HCT116 (cell line): ENCODE results near the gene GDE1. TPM values are rescaled to one million over a fixed set of nuclear protein-coding genes. Genes with fewer than 3 reads are reported as not detected.

Experiments
- ATAC-seq: fragments of 200-7000 bp; cut with Tn5 transposase; 2 replicates; pipeline ENCODE4 v1.9.1; 2020; ENCODE audit warnings: mild to moderate bottlenecking, moderate library complexity
- BruUV-seq: library from RNA; stranded (reverse); fragments of 400-500 nt; replicated peaks from 2 replicates; lab custom pipeline; 2021; lab: Mats Ljungman, UMichigan
- CTCF ChIA-PET: fragments of 300-600 bp; sonication (Branson Sonifier 250); formaldehyde crosslinking; loops from one replicate; lab custom pipeline; 2021; ENCODE audit warnings: antibody characterized with exemption; lab: Charles Lee
- POLR2A ChIA-PET: fragments of 300-600, 350-600 bp; sonication (Branson Sonifier 250); formaldehyde crosslinking; loops from one replicate; lab custom pipeline; 2021; ENCODE audit warnings: antibody characterized with exemption; lab: Charles Lee
- RAD21 ChIA-PET, 2 experiments: fragments of 300-600 bp; sonication (Branson Sonifier 250); formaldehyde crosslinking; loops; one replicate each; lab custom pipeline; 2023; ENCODE audit warnings: low total read pairs in 2 of 2; ENCODE audit not compliant: uncharacterized antibody in 2 of 2, unreplicated experiment in 2 of 2, low non-redundant PET in 1 of 2; lab: Charles Lee
- DNase-seq: peaks from one replicate; pipeline ENCODE4 v3.0.0-alpha.2; 2010; ENCODE audit warnings: low read depth, low spot score
- H2AFZ ChIP-seq: fragments of 200-600 bp; shearing (Covaris generic), sonication (generic); 2 replicates; pipeline ENCODE4 v1.6.1; 2017; ENCODE audit warnings: low read depth, mixed run types, mixed read lengths, antibody characterized with exemption, low read length; ENCODE audit not compliant: poor library complexity, severe bottlenecking
- H3K27ac ChIP-seq: 2 replicates; pipeline ENCODE4 v1.5.1; 2012; ENCODE audit warnings: low read depth, low read length
- H3K27me3 ChIP-seq: fragments of 200-600 bp; sonication (generic); 2 replicates; pipeline ENCODE4 v1.6.1; 2016; ENCODE audit warnings: mixed run types, low read length, mixed read lengths; ENCODE audit not compliant: insufficient read depth
- H3K36me3 ChIP-seq, 2 experiments: fragments of 200-500 bp in 1 of 2; fragments of 200-600 bp in 1 of 2; sonication (Bioruptor generic) in 1 of 2; sonication (generic) in 1 of 2; 2 replicates each; pipeline versions ENCODE4 v1.5.1 to v1.6.1; 2014 to 2016; ENCODE audit warnings: low read length in 2 of 2, inconsistent platforms in 1 of 2, mixed read lengths in 1 of 2, mixed run types in 1 of 2; ENCODE audit not compliant: insufficient read depth in 2 of 2, control insufficient read depth in 1 of 2
- H3K4me1 ChIP-seq, 2 experiments: fragments of 200-600 bp in 1 of 2; sonication (generic) in 1 of 2; 2 replicates each; pipeline versions ENCODE4 v1.5.1 to v1.6.1; 2012 to 2017; ENCODE audit warnings: low read length in 2 of 2, inconsistent platforms in 1 of 2, mild to moderate bottlenecking in 1 of 2, mixed read lengths in 1 of 2, mixed run types in 1 of 2, moderate library complexity in 1 of 2; ENCODE audit not compliant: insufficient read depth in 2 of 2, control insufficient read depth in 1 of 2
- H3K4me2 ChIP-seq: fragments of 200-600 bp; sonication (generic); 2 replicates; pipeline ENCODE4 v1.6.1; 2017; ENCODE audit warnings: mixed run types, low read length, mixed read lengths
- H3K4me3 ChIP-seq, 2 experiments: fragments of 200-600 bp in 1 of 2; sonication (generic) in 1 of 2; replicated peaks in 1 of 2; 2 replicates each; pipeline ENCODE4 v1.5.1; 2011 to 2016; ENCODE audit warnings: low read length in 2 of 2, control low read depth in 1 of 2, low read depth in 1 of 2, mild to moderate bottlenecking in 1 of 2, mixed read lengths in 1 of 2, mixed run types in 1 of 2
- H3K79me2 ChIP-seq: fragments of 200-600 bp; sonication (generic); 2 replicates; pipeline ENCODE4 v1.6.1; 2017; ENCODE audit warnings: mild to moderate bottlenecking, mixed run types, low read length, moderate library complexity, mixed read lengths; ENCODE audit not compliant: insufficient read depth
- H3K9ac ChIP-seq: fragments of 200-600 bp; sonication (generic); 2 replicates; pipeline ENCODE4 v1.6.1; 2016; ENCODE audit warnings: low read length, mixed read lengths
- H3K9me2 ChIP-seq: fragments of 200-600 bp; sonication (generic), shearing (Covaris generic); 2 replicates; pipeline ENCODE4 v1.6.1; 2017; ENCODE audit warnings: mixed run types, mild to moderate bottlenecking, moderate library complexity; ENCODE audit not compliant: insufficient read depth
- H3K9me3 ChIP-seq, 2 experiments: fragments of 200-500 bp in 1 of 2; fragments of 200-600 bp in 1 of 2; sonication (Bioruptor generic) in 1 of 2; sonication (generic) in 1 of 2; 2 replicates each; pipeline ENCODE4 v1.6.1; 2014 to 2017; ENCODE audit warnings: low read length in 2 of 2, mixed read lengths in 2 of 2, inconsistent platforms in 1 of 2, low read depth in 1 of 2, mild to moderate bottlenecking in 1 of 2, mixed run types in 1 of 2, moderate library complexity in 1 of 2; ENCODE audit not compliant: control insufficient read depth in 1 of 2, insufficient read depth in 1 of 2
- H4K20me1 ChIP-seq: fragments of 200-600 bp; sonication (generic), shearing (Covaris generic); 2 replicates; pipeline ENCODE4 v1.6.1; 2017; ENCODE audit warnings: mixed run types, mild to moderate bottlenecking, moderate library complexity; ENCODE audit not compliant: insufficient read depth
- CBX3 ChIP-seq: IDR thresholded peaks from 2 replicates; pipeline ENCODE4 v1.6.1; 2012; ENCODE audit warnings: low read depth
- CTCF ChIP-seq, 3 experiments: fragments of 200-600 bp in 1 of 3; sonication (generic) in 1 of 3; IDR thresholded peaks in 2 of 3; conservative IDR thresholded peaks in 1 of 3; 2 replicates each; pipeline ENCODE4 v1.5.1; 2012 to 2017; ENCODE audit warnings: low read depth in 2 of 3, low read length in 2 of 3, antibody characterized with exemption in 1 of 3, borderline replicate concordance in 1 of 3, control low read depth in 1 of 3, mild to moderate bottlenecking in 1 of 3, mixed read lengths in 1 of 3, mixed run types in 1 of 3, moderate library complexity in 1 of 3; ENCODE audit not compliant: insufficient read depth in 1 of 3
- EGR1 ChIP-seq: IDR thresholded peaks from 2 replicates; pipeline ENCODE4 v1.6.1; 2012; ENCODE audit warnings: low read depth
- ELF1 ChIP-seq: IDR thresholded peaks from 2 replicates; pipeline ENCODE4 v1.6.1; 2012; ENCODE audit warnings: low read depth, borderline replicate concordance
- EZH2 ChIP-seq: fragments of 200-600 bp; sonication (generic); IDR thresholded peaks from 2 replicates; pipeline ENCODE4 v1.6.1; 2017; ENCODE audit warnings: antibody characterized with exemption, mixed run types
- FOSL1 ChIP-seq: IDR thresholded peaks from 2 replicates; pipeline ENCODE4 v1.6.1; 2012; ENCODE audit warnings: low read depth
- JUND ChIP-seq: IDR thresholded peaks from 2 replicates; pipeline ENCODE4 v1.6.1; 2012
- POLR2A ChIP-seq: IDR thresholded peaks from 2 replicates; pipeline ENCODE4 v1.7.0; 2011; ENCODE audit warnings: borderline replicate concordance; ENCODE audit not compliant: insufficient read depth, insufficient read length; ENCODE audit errors: extremely low read depth
- RAD21 ChIP-seq: IDR thresholded peaks from 2 replicates; pipeline ENCODE4 v1.6.1; 2012; ENCODE audit warnings: low read depth, mild to moderate bottlenecking
- SIN3A ChIP-seq: IDR thresholded peaks from 2 replicates; pipeline ENCODE4 v1.6.1; 2012; ENCODE audit warnings: low read depth
- SRF ChIP-seq: IDR thresholded peaks from 2 replicates; pipeline ENCODE4 v1.6.1; 2012; ENCODE audit warnings: low read depth
- TCF7L2 ChIP-seq: IDR thresholded peaks from 2 replicates; pipeline ENCODE4 v1.7.0; 2011; ENCODE audit warnings: borderline replicate concordance, inconsistent platforms; ENCODE audit not compliant: insufficient read depth, insufficient read length; ENCODE audit errors: extremely low read depth
- ZBTB33 ChIP-seq: IDR thresholded peaks from 2 replicates; pipeline ENCODE4 v1.6.1; 2011; ENCODE audit warnings: mild to moderate bottlenecking, low read length, moderate library complexity; ENCODE audit not compliant: insufficient replicate concordance; ENCODE audit errors: extremely low read depth
- ZNF274 ChIP-seq: fragments of 200-500 bp; sonication (Bioruptor generic); IDR thresholded peaks from 2 replicates; pipeline ENCODE4 v1.6.1; 2014; ENCODE audit warnings: mild to moderate bottlenecking, low read depth, low read length, inconsistent platforms
- intact Hi-C: fragments of 100-400 bp; cut with micrococcal nuclease; formaldehyde crosslinking; loops from 2 replicates; pipeline ENCODE4 v1.10.0; 2022
- total RNA-seq: library from RNA; stranded (reverse); gene quantifications from one replicate; pipeline ENCODE4 v1.2.1, GENCODE V29; 2021; ENCODE audit not compliant: unreplicated experiment

Gene GDE1
- total RNA-seq, 1 experiment from 2014 or later: 47.1 TPM

- ChIA-PET RAD21 (no interaction called here), CTCF (interaction anchor here (3.2 kb wide), 1 partner anchor 21 kb away, joined by 14 read pairs; no protein-coding TSS in a partner anchor), POLR2A (no interaction called here)
- ATAC-seq (no peak), DNase-seq (no peak)
- no peaks in the 10 kb centered on the region for H3K27me3 ChIP-seq
- H3K9me2 ChIP-seq: no peaks in the 10 kb centered on the region
- no TSS peak for BruUV-seq
- H3K36me3 ChIP-seq: no peaks in the 10 kb centered on the region
- H3K9me3 ChIP-seq: no peaks in the 10 kb centered on the region
- H4K20me1 ChIP-seq: no peaks in the 10 kb centered on the region
- intact Hi-C loops: no loop called here
- H3K79me2 ChIP-seq: no peaks in the 10 kb centered on the region
- no peak overlapping the region for H3K4me3 ChIP-seq
- H2AFZ ChIP-seq: no peak overlapping the region
- no peak overlapping the region for H3K9ac ChIP-seq
- H3K4me2 ChIP-seq: no peak overlapping the region
- H3K27ac ChIP-seq: no peak overlapping the region
- H3K4me1 ChIP-seq: no peaks in the 10 kb centered on the region
- TF ChIP-seq ZNF274 (no peak), CTCF (IDR thresholded peaks at IDR 0.05 in 2 of 3, conservative IDR thresholded peaks at IDR 0.05 in 1 of 3; ENCODE audit: borderline replicate concordance in 1 of 3, insufficient read depth in 1 of 3, low read depth in 2 of 3, low read length in 2 of 3) (no peak), SRF (no peak), TCF7L2 (no peak), POLR2A (no peak)
Observed at GRCh38 chr16:19563377-19563776, 41.5 kb upstream of the GDE1 start.

- no peak overlapping the region for H3K4me2 ChIP-seq
- H3K36me3 ChIP-seq: no peaks in the 10 kb centered on the region
- intact Hi-C loops: no loop called here
- no peak overlapping the region for H2AFZ ChIP-seq
- H3K27ac ChIP-seq: no peak overlapping the region
- H3K27me3 ChIP-seq: no peaks in the 10 kb centered on the region
- H3K4me1 ChIP-seq: peaks cover 0 to 6% of the 10 kb centered on the region in 2 experiments; a peak in 2 of 4 replicates
- no peak overlapping the region for H3K4me3 ChIP-seq
- H3K79me2 ChIP-seq: no peaks in the 10 kb centered on the region
- no peak for DNase-seq
- no peaks in the 10 kb centered on the region for H3K9me3 ChIP-seq
- RAD21 ChIA-PET: no interaction called here
- CTCF ChIA-PET: interaction anchor here (0.7 to 1.0 kb wide), 5 partner anchors 11 to 740 kb away, joined by 3 to 4 read pairs (median 4); no protein-coding TSS in a partner anchor
- POLR2A ChIA-PET: no interaction called here
- ATAC-seq: no peak
- no peak overlapping the region for H3K9ac ChIP-seq
- BruUV-seq: no TSS peak
- H4K20me1 ChIP-seq: no peaks in the 10 kb centered on the region
- no peaks in the 10 kb centered on the region for H3K9me2 ChIP-seq
- TF ChIP-seq SIN3A: no peak
- no peak for TF ChIP-seq JUND
- TF ChIP-seq CTCF (IDR thresholded peaks at IDR 0.05 in 2 of 3, conservative IDR thresholded peaks at IDR 0.05 in 1 of 3; ENCODE audit: borderline replicate concordance in 1 of 3, insufficient read depth in 1 of 3, low read depth in 2 of 3, low read length in 2 of 3): no peak
- TF ChIP-seq CBX3: no peak
- no peak for TF ChIP-seq EGR1
- no peak for TF ChIP-seq ZBTB33
- no peak for TF ChIP-seq RAD21
- no peak for TF ChIP-seq SRF
- no peak for TF ChIP-seq ELF1
- no peak for TF ChIP-seq EZH2
- no peak for TF ChIP-seq FOSL1
- TF ChIP-seq POLR2A: no peak
Observed at GRCh38 chr16:19560078-19560477, 38.2 kb upstream of the GDE1 start.
